Measurements from ENCODE around the gene ESAM.

ESAM gene

GRCh38 chr11:124757320-124757719 is 4.8 kb downstream of the ESAM start:
- Histone ChIP-seq H3K4me3 (ENCODE audit: severe bottlenecking) (no peak overlapping the region), H3K27ac (ENCODE audit: poor library complexity, severe bottlenecking) (no peak overlapping the region), H3K9me3 (ENCODE audit: severe bottlenecking) (no peaks in the 10 kb centered on the region), H3K4me1 (ENCODE audit: insufficient read depth, poor library complexity, severe bottlenecking) (peaks cover 9% of the 10 kb centered on the region), H3K36me3 (ENCODE audit: low read depth) (no peaks in the 10 kb centered on the region), H3K27me3 (ENCODE audit: insufficient read depth, poor library complexity, severe bottlenecking) (peaks cover 21% of the 10 kb centered on the region)
- ATAC-seq (ENCODE audit: low read depth) (no peak), DNase-seq (ENCODE audit: low spot score) (no peak)
- TF ChIP-seq, protein P1, sequence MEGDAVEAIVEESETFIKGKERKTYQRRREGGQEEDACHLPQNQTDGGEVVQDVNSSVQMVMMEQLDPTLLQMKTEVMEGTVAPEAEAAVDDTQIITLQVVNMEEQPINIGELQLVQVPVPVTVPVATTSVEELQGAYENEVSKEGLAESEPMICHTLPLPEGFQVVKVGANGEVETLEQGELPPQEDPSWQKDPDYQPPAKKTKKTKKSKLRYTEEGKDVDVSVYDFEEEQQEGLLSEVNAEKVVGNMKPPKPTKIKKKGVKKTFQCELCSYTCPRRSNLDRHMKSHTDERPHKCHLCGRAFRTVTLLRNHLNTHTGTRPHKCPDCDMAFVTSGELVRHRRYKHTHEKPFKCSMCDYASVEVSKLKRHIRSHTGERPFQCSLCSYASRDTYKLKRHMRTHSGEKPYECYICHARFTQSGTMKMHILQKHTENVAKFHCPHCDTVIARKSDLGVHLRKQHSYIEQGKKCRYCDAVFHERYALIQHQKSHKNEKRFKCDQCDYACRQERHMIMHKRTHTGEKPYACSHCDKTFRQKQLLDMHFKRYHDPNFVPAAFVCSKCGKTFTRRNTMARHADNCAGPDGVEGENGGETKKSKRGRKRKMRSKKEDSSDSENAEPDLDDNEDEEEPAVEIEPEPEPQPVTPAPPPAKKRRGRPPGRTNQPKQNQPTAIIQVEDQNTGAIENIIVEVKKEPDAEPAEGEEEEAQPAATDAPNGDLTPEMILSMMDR (IDR thresholded peaks at IDR 0.05; ENCODE audit: poor library complexity, severe bottlenecking): no peak

DNA sequence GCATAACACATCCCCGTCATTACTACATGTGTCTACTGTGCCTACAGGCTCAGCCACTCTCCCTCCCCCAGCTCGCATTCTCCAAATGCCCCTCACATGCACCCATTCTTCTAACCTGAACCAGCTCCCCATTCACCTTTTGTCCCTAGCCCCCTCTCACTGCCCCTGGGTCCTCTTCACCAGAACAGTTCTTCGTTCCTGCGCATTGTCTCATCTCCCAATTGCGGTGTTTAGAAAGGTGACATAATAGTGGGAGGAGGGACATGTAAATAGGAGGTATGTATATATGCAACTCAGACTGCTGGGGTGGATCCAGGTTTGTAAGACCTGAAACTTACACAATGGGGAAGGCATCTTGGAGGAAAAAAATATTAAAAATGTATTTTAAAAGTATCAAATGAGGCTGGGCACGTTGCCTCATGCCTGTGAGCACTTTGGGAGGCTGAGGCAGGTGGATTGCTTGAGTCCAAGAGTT is 5.3 kb downstream of the ESAM start:
- DNase-seq (ENCODE audit: low spot score) (no peak), ATAC-seq (ENCODE audit: low read depth) (no peak)
- Histone ChIP-seq H3K9me3 (ENCODE audit: severe bottlenecking) (no peaks in the 10 kb centered on the region), H3K4me1 (ENCODE audit: insufficient read depth, poor library complexity, severe bottlenecking) (peaks cover 9% of the 10 kb centered on the region), H3K4me3 (ENCODE audit: severe bottlenecking) (no peak overlapping the region), H3K27me3 (ENCODE audit: insufficient read depth, poor library complexity, severe bottlenecking) (peaks cover 18% of the 10 kb centered on the region), H3K27ac (ENCODE audit: poor library complexity, severe bottlenecking) (no peak overlapping the region), H3K36me3 (ENCODE audit: low read depth) (no peaks in the 10 kb centered on the region)
- TF ChIP-seq, protein P1 (IDR thresholded peaks at IDR 0.05; ENCODE audit: poor library complexity, severe bottlenecking): no peak

- TF ChIP-seq, protein P1 (IDR thresholded peaks at IDR 0.05; ENCODE audit: poor library complexity, severe bottlenecking): no peak
Observed at GRCh38 chr11:124756033-124756752, 5.9 kb downstream of the ESAM start.

GRCh38 chr11:124754710-124755109 is 7.4 kb downstream of the ESAM start:
- H3K9me3 ChIP-seq (ENCODE audit: severe bottlenecking): no peaks in the 10 kb centered on the region
- H3K36me3 ChIP-seq (ENCODE audit: low read depth): no peaks in the 10 kb centered on the region
- H3K4me1 ChIP-seq (ENCODE audit: insufficient read depth, poor library complexity, severe bottlenecking): peaks cover 9% of the 10 kb centered on the region
- H3K4me3 ChIP-seq (ENCODE audit: severe bottlenecking): no peak overlapping the region
- TF ChIP-seq, protein P1 (IDR thresholded peaks at IDR 0.05; ENCODE audit: poor library complexity, severe bottlenecking): no peak
- H3K27ac ChIP-seq (ENCODE audit: poor library complexity, severe bottlenecking): no peak overlapping the region
- ATAC-seq (ENCODE audit: low read depth): no peak
- H3K27me3 ChIP-seq (ENCODE audit: insufficient read depth, poor library complexity, severe bottlenecking): peaks cover 12% of the 10 kb centered on the region
- no peak for DNase-seq (ENCODE audit: low spot score)

More at GRCh38 chr11:124756033-124756752, 5.9 kb downstream of the ESAM start:
- Histone ChIP-seq H3K4me1 (ENCODE audit: insufficient read depth, poor library complexity, severe bottlenecking) (peaks cover 9% of the 10 kb centered on the region), H3K9me3 (ENCODE audit: severe bottlenecking) (no peaks in the 10 kb centered on the region), H3K36me3 (ENCODE audit: low read depth) (no peaks in the 10 kb centered on the region), H3K4me3 (ENCODE audit: severe bottlenecking) (no peak overlapping the region), H3K27ac (ENCODE audit: poor library complexity, severe bottlenecking) (no peak overlapping the region), H3K27me3 (ENCODE audit: insufficient read depth, poor library complexity, severe bottlenecking) (peaks cover 12% of the 10 kb centered on the region)
- DNase-seq (ENCODE audit: low spot score): no peak
- no peak for ATAC-seq (ENCODE audit: low read depth)

DNA sequence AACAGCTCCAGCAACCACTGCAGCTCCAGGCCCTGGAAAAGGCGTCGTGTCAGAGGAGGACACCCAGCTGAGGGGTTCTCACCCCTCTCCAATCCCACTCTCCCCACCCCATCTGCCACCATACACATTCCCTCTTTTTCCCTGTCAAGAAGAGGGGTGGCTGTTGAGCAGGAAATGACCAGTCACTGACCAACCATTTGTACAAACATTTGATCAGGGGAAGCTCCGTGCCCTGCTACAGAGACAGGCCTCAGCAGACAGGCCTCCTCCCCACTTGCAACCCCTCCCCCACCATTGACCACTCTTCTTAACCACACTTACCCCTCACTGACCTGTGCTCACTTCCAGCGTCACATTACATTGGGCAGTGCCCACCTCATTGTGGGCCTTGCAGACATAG is 7.8 kb downstream of the ESAM start:
- Histone ChIP-seq H3K27me3 (ENCODE audit: insufficient read depth, poor library complexity, severe bottlenecking) (peaks cover 12% of the 10 kb centered on the region), H3K9me3 (ENCODE audit: severe bottlenecking) (no peaks in the 10 kb centered on the region), H3K4me1 (ENCODE audit: insufficient read depth, poor library complexity, severe bottlenecking) (peaks cover 9% of the 10 kb centered on the region), H3K27ac (ENCODE audit: poor library complexity, severe bottlenecking) (no peak overlapping the region), H3K36me3 (ENCODE audit: low read depth) (no peaks in the 10 kb centered on the region), H3K4me3 (ENCODE audit: severe bottlenecking) (no peak overlapping the region)
- no peak for DNase-seq (ENCODE audit: low spot score)
- TF ChIP-seq, protein P1 (IDR thresholded peaks at IDR 0.05; ENCODE audit: poor library complexity, severe bottlenecking): no peak
- no peak for ATAC-seq (ENCODE audit: low read depth)

Data from RWPE2 (cell line).